ENCODE data around the gene FLAD1.

Gene FLAD1

DNA sequence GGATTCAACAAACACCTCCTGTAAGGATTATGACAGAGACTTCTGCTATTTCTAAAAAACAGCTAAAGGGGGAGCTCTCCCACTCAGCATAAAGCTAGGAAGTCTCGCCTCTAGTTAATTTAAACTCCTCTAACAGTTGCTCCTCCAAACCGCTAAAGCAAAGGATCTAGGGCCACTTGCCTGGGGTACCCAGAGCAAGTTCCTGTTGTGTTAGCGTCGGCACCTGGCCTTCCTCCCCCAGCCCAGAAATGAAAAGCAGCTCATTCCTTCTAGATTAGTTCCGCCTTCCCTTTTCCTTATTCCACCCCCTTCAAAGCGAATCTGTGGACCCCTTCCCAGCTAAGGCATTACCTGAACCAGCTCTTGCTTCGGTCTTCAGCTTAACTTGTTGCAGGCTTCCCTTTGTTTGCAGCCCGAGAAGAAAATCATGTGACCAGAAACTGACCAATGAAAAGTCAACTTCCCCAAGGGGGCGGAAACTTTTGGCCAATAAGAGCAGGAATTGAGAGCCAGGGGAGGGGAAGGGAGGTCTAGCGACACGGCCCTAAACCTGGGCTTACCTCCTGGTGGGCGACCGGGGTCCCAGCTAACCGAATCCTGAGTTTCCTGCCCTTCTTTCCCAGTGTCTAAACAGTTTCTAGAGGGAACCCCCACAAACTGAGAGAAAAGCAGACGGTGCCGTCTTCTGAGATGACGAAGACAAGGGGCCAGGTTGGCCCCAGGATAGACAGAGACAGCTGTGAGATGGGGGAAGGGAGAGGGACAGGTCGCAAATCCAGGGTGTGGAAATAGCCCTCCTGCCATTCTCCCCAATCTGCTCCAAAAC lies 27.2 kb upstream of the FLAD1 start, which contains the start of gene PBXIP1:
Gene PBXIP1 (minus strand): TSS at position 382 of the 826 bp plus-strand sequence. CDS start 2,378 bp downstream, outside the sequence.
- no peak; the same call in 1 of the 2 replicates for TF ChIP-seq MAX (IDR thresholded peaks at IDR 0.05; ENCODE audit: low read depth, low read length)
- no peak for TF ChIP-seq MYC (IDR thresholded peaks at IDR 0.05; ENCODE audit: low read depth, low read length)
- TF ChIP-seq POLR2A (IDR thresholded peaks at IDR 0.05; ENCODE audit: extremely low read depth, insufficient read length), result peak; percentile 47
- TF ChIP-seq, protein P1, sequence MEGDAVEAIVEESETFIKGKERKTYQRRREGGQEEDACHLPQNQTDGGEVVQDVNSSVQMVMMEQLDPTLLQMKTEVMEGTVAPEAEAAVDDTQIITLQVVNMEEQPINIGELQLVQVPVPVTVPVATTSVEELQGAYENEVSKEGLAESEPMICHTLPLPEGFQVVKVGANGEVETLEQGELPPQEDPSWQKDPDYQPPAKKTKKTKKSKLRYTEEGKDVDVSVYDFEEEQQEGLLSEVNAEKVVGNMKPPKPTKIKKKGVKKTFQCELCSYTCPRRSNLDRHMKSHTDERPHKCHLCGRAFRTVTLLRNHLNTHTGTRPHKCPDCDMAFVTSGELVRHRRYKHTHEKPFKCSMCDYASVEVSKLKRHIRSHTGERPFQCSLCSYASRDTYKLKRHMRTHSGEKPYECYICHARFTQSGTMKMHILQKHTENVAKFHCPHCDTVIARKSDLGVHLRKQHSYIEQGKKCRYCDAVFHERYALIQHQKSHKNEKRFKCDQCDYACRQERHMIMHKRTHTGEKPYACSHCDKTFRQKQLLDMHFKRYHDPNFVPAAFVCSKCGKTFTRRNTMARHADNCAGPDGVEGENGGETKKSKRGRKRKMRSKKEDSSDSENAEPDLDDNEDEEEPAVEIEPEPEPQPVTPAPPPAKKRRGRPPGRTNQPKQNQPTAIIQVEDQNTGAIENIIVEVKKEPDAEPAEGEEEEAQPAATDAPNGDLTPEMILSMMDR (IDR thresholded peaks at IDR 0.05; ENCODE audit: low read depth, low read length), result peak; percentile 48
- peak within 1 kb of the TSS; percentile 79 for H3K4me3 ChIP-seq (ENCODE audit: low read depth, low read length)
- DNase-seq (ENCODE audit: low read depth), result peak; percentile 90

GRCh38 chr1:154956544-154956941 lies 26.6 kb upstream of the FLAD1 start:
- DNase-seq (ENCODE audit: low read depth), result no peak
- H3K4me3 ChIP-seq (ENCODE audit: low read depth, low read length), result peak overlapping the region; percentile 79
- TF ChIP-seq POLR2A (IDR thresholded peaks at IDR 0.05; ENCODE audit: extremely low read depth, insufficient read length), result no peak
- TF ChIP-seq, protein P1 (IDR thresholded peaks at IDR 0.05; ENCODE audit: low read depth, low read length), result no peak
- no peak for TF ChIP-seq MAX (IDR thresholded peaks at IDR 0.05; ENCODE audit: low read depth, low read length)
- TF ChIP-seq MYC (IDR thresholded peaks at IDR 0.05; ENCODE audit: low read depth, low read length), result no peak

DNA sequence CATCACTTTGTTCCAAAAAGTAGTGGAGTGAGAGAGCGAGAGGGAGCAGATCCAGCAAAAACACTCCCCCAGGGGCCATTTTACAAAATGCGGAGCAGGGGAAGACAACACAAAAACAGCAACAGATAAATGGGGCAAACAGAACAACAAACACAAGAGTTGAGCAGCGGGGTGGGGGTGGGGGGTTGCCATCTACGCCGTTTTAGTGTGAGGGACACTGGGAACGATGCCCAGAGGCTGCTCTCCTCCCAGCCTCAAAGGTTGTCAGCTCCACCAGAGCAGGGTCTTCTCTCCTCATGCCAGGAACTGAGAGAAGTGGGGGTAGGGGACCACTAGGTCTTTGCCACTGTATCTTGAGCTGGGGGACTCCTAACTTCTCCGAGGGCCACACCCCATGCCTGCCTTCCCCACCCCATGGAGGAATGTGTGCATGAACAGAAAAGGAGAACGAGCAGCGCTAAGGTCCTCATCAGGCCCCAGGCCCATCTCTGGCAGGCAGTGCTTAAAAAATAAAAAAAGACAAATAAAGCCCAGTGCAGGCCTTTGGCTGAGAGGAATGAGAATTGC lies 26.0 kb upstream of the FLAD1 start:
- TF ChIP-seq MAX (IDR thresholded peaks at IDR 0.05; ENCODE audit: low read depth, low read length) (no peak), POLR2A (IDR thresholded peaks at IDR 0.05; ENCODE audit: extremely low read depth, insufficient read length) (no peak), MYC (IDR thresholded peaks at IDR 0.05; ENCODE audit: low read depth, low read length) (no peak)
- TF ChIP-seq, protein P1 (IDR thresholded peaks at IDR 0.05; ENCODE audit: low read depth, low read length), result no peak
- no peak for DNase-seq (ENCODE audit: low read depth)
- no peak overlapping the region for H3K4me3 ChIP-seq (ENCODE audit: low read depth, low read length)

DNA sequence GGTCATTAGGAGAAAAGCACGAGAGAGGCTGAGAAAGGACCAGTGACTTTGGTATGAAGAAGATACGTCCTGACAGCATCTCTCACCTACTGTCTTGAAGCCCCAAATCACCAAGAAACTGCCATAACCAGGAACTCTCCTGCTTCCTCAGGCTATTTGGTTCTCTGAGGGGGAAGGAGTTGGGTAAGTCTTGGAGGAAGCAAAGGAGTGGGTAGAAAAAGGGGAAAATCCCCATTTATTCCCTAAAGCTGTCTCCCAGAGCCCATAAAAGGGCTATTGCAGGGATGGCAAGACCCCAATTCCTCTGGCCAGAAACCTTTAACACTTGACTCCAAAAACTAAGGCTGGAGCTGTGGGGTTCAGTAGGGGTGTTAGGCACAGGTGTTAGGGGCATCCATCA lies 25.1 kb upstream of the FLAD1 start:
- no peak overlapping the region for H3K4me3 ChIP-seq (ENCODE audit: low read depth, low read length)
- TF ChIP-seq, protein P1 (IDR thresholded peaks at IDR 0.05; ENCODE audit: low read depth, low read length), result no peak
- TF ChIP-seq MAX (IDR thresholded peaks at IDR 0.05; ENCODE audit: low read depth, low read length) (no peak), POLR2A (IDR thresholded peaks at IDR 0.05; ENCODE audit: extremely low read depth, insufficient read length) (no peak), MYC (IDR thresholded peaks at IDR 0.05; ENCODE audit: low read depth, low read length) (no peak)
- no peak for DNase-seq (ENCODE audit: low read depth)

GRCh38 chr1:154958681-154959425 lies 24.3 kb upstream of the FLAD1 start:
- TF ChIP-seq, protein P1 (IDR thresholded peaks at IDR 0.05; ENCODE audit: low read depth, low read length), result no peak
- TF ChIP-seq MYC (IDR thresholded peaks at IDR 0.05; ENCODE audit: low read depth, low read length) (no peak), POLR2A (IDR thresholded peaks at IDR 0.05; ENCODE audit: extremely low read depth, insufficient read length) (no peak), MAX (IDR thresholded peaks at IDR 0.05; ENCODE audit: low read depth, low read length) (no peak)
- no peak overlapping the region for H3K4me3 ChIP-seq (ENCODE audit: low read depth, low read length)
- DNase-seq (ENCODE audit: low read depth), result no peak
